GM12878 (cell line): Measurements from ENCODE around the gene TKTL1. TPM values are rescaled to one million over a fixed set of nuclear protein-coding genes. Genes with fewer than 3 reads are reported as not detected.

Experiments used
- BHLHE40 ChIP-seq, 2 experiments: fragments of 450-650 bp in 1 of 2; IDR thresholded peaks; 2 replicates each; pipeline ENCODE4 v1.6.1; 2011 to 2017; ENCODE audit warnings: low read depth in 2 of 2, borderline replicate concordance in 1 of 2, improper control_type of control experiment in 1 of 2, low read length in 1 of 2, mild to moderate bottlenecking in 1 of 2
- CBX5 ChIP-seq: sonication (generic); IDR thresholded peaks from 2 replicates; pipeline ENCODE4 v1.6.1; 2016; ENCODE audit warnings: low read depth, moderate library complexity, mild to moderate bottlenecking, inconsistent platforms
- E2F8 ChIP-seq: fragments of 450-650 bp; IDR thresholded peaks from 2 replicates; pipeline ENCODE4 v1.6.1; 2018; ENCODE audit warnings: mild to moderate bottlenecking, low read depth, moderate library complexity; ENCODE audit not compliant: partially characterized antibody
- IKZF1 ChIP-seq: fragments of 450-650 bp; conservative IDR thresholded peaks from 2 replicates; pipeline ENCODE4 v1.6.1; 2017; ENCODE audit warnings: antibody characterized with exemption, mild to moderate bottlenecking
- IRF4 ChIP-seq: IDR thresholded peaks from 2 replicates; pipeline ENCODE4 v1.6.1; 2011; ENCODE audit warnings: low read depth, low read length
- MXI1 ChIP-seq: fragments of 150-350 bp; IDR thresholded peaks from 2 replicates; pipeline ENCODE4 v1.6.1; 2011; ENCODE audit warnings: low read depth, mild to moderate bottlenecking, inconsistent platforms, low read length, improper control_type of control experiment
- NBN ChIP-seq: fragments of 450-650 bp; IDR thresholded peaks from 2 replicates; pipeline ENCODE4 v1.6.1; 2016
- PAX5 ChIP-seq: IDR thresholded peaks from 2 replicates; pipeline ENCODE4 v1.6.1; 2011; ENCODE audit warnings: low read depth, low read length, borderline replicate concordance
- PML ChIP-seq: IDR thresholded peaks from 2 replicates; pipeline ENCODE4 v1.6.1; 2012; ENCODE audit warnings: low read length, inconsistent platforms
- RAD51 ChIP-seq: fragments of 450-650 bp; IDR thresholded peaks from 2 replicates; pipeline ENCODE4 v1.6.1; 2016; ENCODE audit warnings: moderate library complexity, mild to moderate bottlenecking, inconsistent platforms
- RB1 ChIP-seq: fragments of 450-650 bp; formaldehyde crosslinking; IDR thresholded peaks from 2 replicates; pipeline ENCODE4 v1.6.1; 2017; ENCODE audit warnings: mild to moderate bottlenecking, borderline replicate concordance
- RELB ChIP-seq: fragments of 450-650 bp; IDR thresholded peaks from 2 replicates; pipeline ENCODE4 v1.6.1; 2017; ENCODE audit warnings: low read depth, mild to moderate bottlenecking, moderate library complexity
- SREBF2 ChIP-seq: IDR thresholded peaks from 2 replicates; pipeline ENCODE4 v1.6.1; 2012; ENCODE audit warnings: mild to moderate bottlenecking, low read length
- SRF ChIP-seq, 2 experiments: IDR thresholded peaks; 2 replicates each; pipeline ENCODE4 v1.6.1; 2011; ENCODE audit warnings: low read depth in 2 of 2, low read length in 2 of 2, mild to moderate bottlenecking in 1 of 2, moderate library complexity in 1 of 2
- TCF7 ChIP-seq: IDR thresholded peaks from 2 replicates; pipeline ENCODE4 v1.6.1; 2014; ENCODE audit warnings: antibody characterized with exemption, borderline replicate concordance
- ZNF207 ChIP-seq: fragments of 450-650 bp; IDR thresholded peaks from 2 replicates; pipeline ENCODE4 v1.6.1; 2014; ENCODE audit warnings: antibody characterized with exemption, mild to moderate bottlenecking, borderline replicate concordance
- ZNF622 ChIP-seq: fragments of 450-650 bp; IDR thresholded peaks from 2 replicates; pipeline ENCODE4 v1.6.1; 2017; ENCODE audit warnings: mild to moderate bottlenecking, inconsistent platforms
- ZZZ3 ChIP-seq: IDR thresholded peaks from 2 replicates; pipeline ENCODE4 v1.6.1; 2011; ENCODE audit warnings: low read depth; ENCODE audit not compliant: control insufficient read depth, insufficient read length
- polyA plus RNA-seq, 11 experiments: library from polyadenylated mRNA; depleted of rRNA in 4 of 11; unstranded in 6 of 11; stranded (reverse) in 5 of 11; fragments of >200 nt; fragmentation: Nextera tagmentation in 4 of 11; fragmentation: Illumina TruSeq in 1 of 11; extraction: Ambion mirVana in 4 of 11; extraction: Trizol in 1 of 11; gene quantifications; 1 replicate in 1 of 11; 2 replicates in 10 of 11; pipeline versions ENCODE4 v1.2.1 to v1.2.3, GENCODE V29; 2011 to 2016; ENCODE audit warnings: inconsistent platforms in 2 of 11, missing spikeins in 2 of 11, low read depth in 1 of 11
- total RNA-seq, 4 experiments: library from RNA; depleted of rRNA in 3 of 4; stranded (reverse); fragments of >200 nt in 3 of 4; fragmentation: Illumina TruSeq in 1 of 4; extraction: Trizol in 1 of 4; gene quantifications; 2 replicates each; pipeline versions ENCODE4 v1.2.1 to v1.2.3, GENCODE V29; 2013 to 2021
- TF ChIP-seq, protein P1 (sequence below): IDR thresholded peaks from 2 replicates; pipeline ENCODE4 v1.6.1; 2012; ENCODE audit warnings: low read depth, low read length, improper control_type of control experiment

Gene TKTL1
- total and polyA plus RNA-seq, 10 of the 15 experiments (the other 5 are each of a cell fraction or from before 2014, with no cell fraction given), result 0.01 to 0.07 TPM; not detected in 8

DNA sequence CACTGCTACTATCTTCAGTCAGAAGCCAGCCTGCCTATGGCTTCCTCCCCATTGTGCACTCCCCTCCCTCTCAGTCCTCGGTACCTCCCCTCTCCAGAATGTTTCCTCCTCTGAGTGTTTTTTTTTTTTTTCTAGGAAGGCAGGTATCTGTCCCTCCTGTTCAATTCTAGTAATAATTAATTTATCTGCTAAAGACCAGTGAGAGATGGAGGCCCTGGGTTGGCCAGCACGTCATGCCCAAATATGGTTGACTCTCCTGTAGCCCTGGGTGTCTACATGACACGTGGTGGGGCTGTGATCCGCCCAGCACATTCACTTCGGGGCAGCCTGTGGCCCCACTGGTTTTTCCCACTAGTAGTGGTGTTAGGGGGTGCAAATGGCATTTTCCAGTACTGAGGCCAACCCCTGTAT, 77.0 kb downstream of the TKTL1 start (continued):
- TF ChIP-seq IKZF1 (no peak), SREBF2 (no peak), NBN (no peak), ZNF207 (no peak), PML (no peak), E2F8 (no peak), ZNF622 (no peak), SRF (IDR thresholded peaks at IDR 0.05; ENCODE audit: low read depth in 2 of 2, low read length in 2 of 2) (peak; percentile 84 to 92), MXI1 (peak; percentile 53; the same call in 1 of the 2 replicates), BHLHE40 (IDR thresholded peaks at IDR 0.05; ENCODE audit: borderline replicate concordance in 1 of 2, low read depth in 2 of 2, low read length in 1 of 2) (0 out of 4 replicates have a peak, but pooled peaks of 1 of the 2 experiments have one; percentile 11), RELB (no peak), CBX5 (no peak), RAD51 (peak; percentile 68; the same call in 1 of the 2 replicates), TCF7 (no peak), ZZZ3 (no peak), RB1 (no peak), IRF4 (no peak), PAX5 (no peak)
- TF ChIP-seq, protein P1, sequence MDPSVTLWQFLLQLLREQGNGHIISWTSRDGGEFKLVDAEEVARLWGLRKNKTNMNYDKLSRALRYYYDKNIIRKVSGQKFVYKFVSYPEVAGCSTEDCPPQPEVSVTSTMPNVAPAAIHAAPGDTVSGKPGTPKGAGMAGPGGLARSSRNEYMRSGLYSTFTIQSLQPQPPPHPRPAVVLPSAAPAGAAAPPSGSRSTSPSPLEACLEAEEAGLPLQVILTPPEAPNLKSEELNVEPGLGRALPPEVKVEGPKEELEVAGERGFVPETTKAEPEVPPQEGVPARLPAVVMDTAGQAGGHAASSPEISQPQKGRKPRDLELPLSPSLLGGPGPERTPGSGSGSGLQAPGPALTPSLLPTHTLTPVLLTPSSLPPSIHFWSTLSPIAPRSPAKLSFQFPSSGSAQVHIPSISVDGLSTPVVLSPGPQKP, result peak; percentile 78; the same call in 1 of the 2 replicates
